GM18909 (cell line): Measurements from ENCODE around the gene YBX1.
"Not testable (repeated sequence)": the region's sequence is repeated elsewhere in the genome, so short reads cannot be mapped to it uniquely, and the experiment has no call there.

Experiments
- ATAC-seq: cut with Tn5 transposase; IDR thresholded peaks from one replicate; pipeline ENCODE4 v1.9.1; 2021; ENCODE audit warnings: mild to moderate bottlenecking; ENCODE audit not compliant: unreplicated experiment, poor library complexity

YBX1 gene

GRCh38 chr1:42686418-42686817 is 4.2 kb downstream of the YBX1 start:
- ATAC-seq = no peak

- ATAC-seq = no peak
Observed at GRCh38 chr1:42689912-42690311, 7.7 kb downstream of the YBX1 start.

- no peak for ATAC-seq
Observed at GRCh38 chr1:42690477-42691156, 8.4 kb downstream of the YBX1 start.

- ATAC-seq = no peak
Observed at GRCh38 chr1:42691157-42691498, 8.9 kb downstream of the YBX1 start.

GRCh38 chr1:42692461-42692860 is 10.2 kb downstream of the YBX1 start:
- ATAC-seq = no peak

GRCh38 chr1:42692911-42693310 is 10.7 kb downstream of the YBX1 start:
- no peak for ATAC-seq

GRCh38 chr1:42698081-42698813 is 16.0 kb downstream of the YBX1 start:
- no peak for ATAC-seq

GRCh38 chr1:42700006-42700405 is 17.8 kb downstream of the YBX1 start:
- ATAC-seq = no peak

GRCh38 chr1:42703888-42704464 is 21.8 kb downstream of the YBX1 start:
- ATAC-seq = no peak

- not testable (repeated sequence) for ATAC-seq
Observed at GRCh38 chr1:42712808-42713207, 30.6 kb downstream of the YBX1 start.

GRCh38 chr1:42713293-42713692 is 31.1 kb downstream of the YBX1 start:
- ATAC-seq = no peak

GRCh38 chr1:42714441-42714840 is 32.2 kb downstream of the YBX1 start:
- ATAC-seq = not testable (repeated sequence)

GRCh38 chr1:42720868-42721267 is 38.6 kb downstream of the YBX1 start:
- ATAC-seq = no peak

- no peak for ATAC-seq
Observed at GRCh38 chr1:42721926-42722325, 39.7 kb downstream of the YBX1 start.

- ATAC-seq = not testable (repeated sequence)
Observed at GRCh38 chr1:42722403-42722802, 40.2 kb downstream of the YBX1 start.

GRCh38 chr1:42723511-42723910 is 41.3 kb downstream of the YBX1 start:
- no peak for ATAC-seq

GRCh38 chr1:42725820-42726219 is 43.6 kb downstream of the YBX1 start:
- ATAC-seq = not testable (repeated sequence)

- ATAC-seq = no peak
Observed at GRCh38 chr1:42730002-42730401, 47.8 kb downstream of the YBX1 start.

GRCh38 chr1:42730988-42731387 is 48.8 kb downstream of the YBX1 start:
- no peak for ATAC-seq

GRCh38 chr1:42731585-42731984 is 49.4 kb downstream of the YBX1 start:
- no peak for ATAC-seq

GRCh38 chr1:42732126-42732680 is 50.0 kb downstream of the YBX1 start:
- no peak for ATAC-seq
